HepG2 (cell line): ENCODE data around the gene RNF6. TPM values are rescaled to one million over a fixed set of nuclear protein-coding genes. Genes with fewer than 3 reads are reported as not detected.

Source experiments
- CHD4 ChIP-seq: fragments of 200-600 bp; sonication (generic); IDR thresholded peaks from 2 replicates; pipeline ENCODE4 v1.7.0; 2017; ENCODE audit warnings: mild to moderate bottlenecking, low read length, borderline replicate concordance
- CREB3 ChIP-seq: sonication (generic); formaldehyde crosslinking; IDR thresholded peaks from 2 replicates; pipeline ENCODE4 v1.5.0; 2020; ENCODE audit warnings: missing genetic modification reagents
- DBP ChIP-seq: sonication (generic); formaldehyde crosslinking; IDR thresholded peaks from 2 replicates; pipeline ENCODE4 v1.4.0; 2020; ENCODE audit warnings: missing genetic modification reagents; ENCODE audit errors: not compliant biosample characterization
- ERF ChIP-seq: IDR thresholded peaks from 2 replicates; pipeline ENCODE4 v1.6.1; 2018; ENCODE audit warnings: missing biosample characterization, missing genetic modification reagents
- HNF4A ChIP-seq: sonication (generic); formaldehyde crosslinking; IDR thresholded peaks from 2 replicates; pipeline ENCODE4 v1.4.0; 2020; ENCODE audit warnings: missing genetic modification reagents
- IRF2 ChIP-seq: IDR thresholded peaks from 2 replicates; pipeline ENCODE4 v1.6.1; 2018; ENCODE audit warnings: missing genetic modification reagents, missing compliant biosample characterization
- KLF6 ChIP-seq: IDR thresholded peaks from 2 replicates; pipeline ENCODE4 v1.8.0; 2016; ENCODE audit warnings: missing biosample characterization, missing genetic modification reagents
- MAFK ChIP-seq, 2 experiments: IDR thresholded peaks in 1 of 2; conservative IDR thresholded peaks in 1 of 2; 2 replicates each; pipeline ENCODE4 v1.6.1; 2011; ENCODE audit warnings: improper control_type of control experiment in 2 of 2, low read length in 2 of 2
- NFE2 ChIP-seq: sonication (generic); formaldehyde crosslinking; IDR thresholded peaks from 2 replicates; pipeline ENCODE4 v1.4.0; 2020; ENCODE audit warnings: missing genetic modification reagents
- NFYC ChIP-seq: IDR thresholded peaks from 2 replicates; pipeline ENCODE4 v1.6.1; 2016; ENCODE audit warnings: missing genetic modification reagents, missing compliant biosample characterization
- PAX8 ChIP-seq: sonication (generic); formaldehyde crosslinking; IDR thresholded peaks from 2 replicates; pipeline ENCODE4 v1.8.0; 2022; ENCODE audit warnings: mild to moderate bottlenecking, missing genetic modification reagents, borderline replicate concordance
- PRMT3 ChIP-seq: sonication (generic); formaldehyde crosslinking; IDR thresholded peaks from 2 replicates; pipeline ENCODE4 v1.8.1; 2022; ENCODE audit warnings: low read depth, mild to moderate bottlenecking, moderate library complexity, missing genetic modification reagents, borderline replicate concordance
- TIGD3 ChIP-seq: sonication (generic); formaldehyde crosslinking; IDR thresholded peaks from 2 replicates; pipeline ENCODE4 v1.5.1; 2020; ENCODE audit warnings: mild to moderate bottlenecking, missing genetic modification reagents, borderline replicate concordance
- TRIM24 ChIP-seq: sonication (generic); formaldehyde crosslinking; IDR thresholded peaks from 2 replicates; pipeline ENCODE4 v1.8.0; 2022; ENCODE audit warnings: mild to moderate bottlenecking, missing genetic modification reagents
- ZFP37 ChIP-seq: sonication (generic); formaldehyde crosslinking; IDR thresholded peaks from 2 replicates; pipeline ENCODE4 v1.4.0; 2020; ENCODE audit warnings: missing genetic modification reagents, borderline replicate concordance
- ZNF10 ChIP-seq: sonication (generic); formaldehyde crosslinking; IDR thresholded peaks from 2 replicates; pipeline ENCODE4 v1.4.0; 2020; ENCODE audit warnings: mild to moderate bottlenecking, low read depth, missing genetic modification reagents, borderline replicate concordance
- ZNF558 ChIP-seq: sonication (generic); formaldehyde crosslinking; IDR thresholded peaks from 2 replicates; pipeline ENCODE4 v1.9.0; 2022; ENCODE audit warnings: mild to moderate bottlenecking, missing genetic modification reagents, borderline replicate concordance
- ZNF737 ChIP-seq: sonication (generic); formaldehyde crosslinking; IDR thresholded peaks from 2 replicates; pipeline ENCODE4 v1.5.0; 2020; ENCODE audit warnings: missing genetic modification reagents, mild to moderate bottlenecking, borderline replicate concordance
- polyA plus RNA-seq, 8 experiments: library from polyadenylated mRNA; depleted of rRNA in 3 of 8; stranded (reverse) in 7 of 8; unstranded in 1 of 8; fragments of >200 nt; fragmentation: Illumina TruSeq in 4 of 8; extraction: Trizol in 4 of 8; gene quantifications; 2 replicates each; pipeline versions ENCODE4 v1.2.1 to v1.2.3, GENCODE V29; 2011 to 2016; ENCODE audit warnings: low read depth in 4 of 8, missing spikeins in 1 of 8, mixed read lengths in 1 of 8; ENCODE audit not compliant: insufficient read depth in 1 of 8
- total RNA-seq, 5 experiments: library from RNA; depleted of rRNA; stranded (reverse); fragments of >200 nt; fragmentation: Illumina TruSeq; extraction: Trizol; gene quantifications; 2 replicates each; pipeline ENCODE4 v1.2.3, GENCODE V29; 2016; ENCODE audit warnings: low read depth in 1 of 5
- TF ChIP-seq, protein P1 (sequence below): sonication (generic); formaldehyde crosslinking; IDR thresholded peaks from 2 replicates; pipeline ENCODE4 v1.8.1; 2023; ENCODE audit warnings: mild to moderate bottlenecking, missing genetic modification reagents
- TF ChIP-seq, protein P2 (sequence below): sonication (generic); formaldehyde crosslinking; IDR thresholded peaks from 2 replicates; pipeline ENCODE4 v1.4.0; 2020; ENCODE audit warnings: mild to moderate bottlenecking, missing genetic modification reagents, borderline replicate concordance
- TF ChIP-seq, protein P3 (sequence below): sonication (generic); formaldehyde crosslinking; IDR thresholded peaks from 2 replicates; pipeline ENCODE4 v1.4.0; 2020; ENCODE audit warnings: missing genetic modification reagents, mild to moderate bottlenecking, borderline replicate concordance

Gene RNF6
- total and polyA plus RNA-seq, 2 of the 13 experiments (the other 11 are each of a cell fraction or from before 2014, with no cell fraction given), result 14.6 to 36.8 TPM

DNA sequence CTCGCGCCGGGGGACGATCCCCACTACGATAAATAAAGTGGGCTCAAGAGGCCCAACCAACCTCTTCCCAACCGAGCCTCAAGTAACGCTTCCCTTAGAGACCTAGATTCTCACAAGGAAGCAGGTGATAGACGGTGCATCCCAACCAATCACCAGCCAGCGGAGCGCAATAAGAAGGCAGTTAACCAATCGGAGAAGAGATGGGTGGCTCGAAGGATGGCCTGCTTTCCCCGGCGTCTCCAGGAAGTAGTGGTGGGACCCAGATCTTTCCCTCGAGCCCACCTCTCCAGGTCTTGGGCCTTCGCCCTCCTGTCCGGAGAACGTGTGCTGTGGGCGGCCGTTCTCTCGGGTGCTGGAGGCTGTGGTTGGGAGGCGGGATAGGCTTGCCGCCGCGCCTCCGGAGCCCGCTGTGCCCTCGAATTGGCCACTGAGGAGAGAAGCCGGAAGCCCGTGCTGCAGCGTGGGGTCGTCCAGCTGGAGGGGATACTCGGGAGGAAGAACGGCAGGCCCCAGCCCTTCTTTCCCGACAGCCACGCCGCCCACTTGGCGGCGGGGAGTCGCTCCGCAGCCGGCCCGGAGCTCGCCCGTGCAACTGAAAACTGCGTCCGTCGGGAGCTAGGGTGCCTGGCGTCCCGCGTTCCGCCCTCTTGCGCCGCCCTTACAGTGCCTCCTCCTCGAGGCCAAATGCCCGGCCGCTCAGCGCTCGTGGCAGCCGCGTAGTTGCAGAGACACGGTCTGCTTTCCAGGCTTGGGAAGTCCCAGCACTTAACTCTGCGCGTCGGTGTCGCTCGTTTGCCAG, at the start of gene RNF6 (continued):
- TF ChIP-seq KLF6 (CRISPR knock-in tag) (no peak), NFYC (peak; percentile 94), ZNF558 (CRISPR knock-in tag) (no peak; the same call in 1 of the 2 replicates), IRF2 (CRISPR knock-in tag) (peak; percentile 51), ERF (CRISPR knock-in tag) (peak; percentile 69), PRMT3 (CRISPR knock-in tag) (no peak), NFE2 (CRISPR knock-in tag) (no peak), CHD4 (no peak), TIGD3 (CRISPR knock-in tag) (no peak), MAFK (conservative IDR thresholded peaks at IDR 0.05 in 1 of 2, IDR thresholded peaks at IDR 0.05 in 1 of 2; ENCODE audit: low read length in 2 of 2) (no peak), ZNF737 (no peak), TRIM24 (CRISPR knock-in tag) (no peak), ZFP37 (CRISPR knock-in tag) (no peak), HNF4A (CRISPR knock-in tag) (peak; percentile 31), CREB3 (CRISPR knock-in tag) (no peak), DBP (CRISPR knock-in tag) (peak; percentile 2), ZNF10 (CRISPR knock-in tag) (no peak), PAX8 (CRISPR knock-in tag) (no peak)
- TF ChIP-seq, protein P1, sequence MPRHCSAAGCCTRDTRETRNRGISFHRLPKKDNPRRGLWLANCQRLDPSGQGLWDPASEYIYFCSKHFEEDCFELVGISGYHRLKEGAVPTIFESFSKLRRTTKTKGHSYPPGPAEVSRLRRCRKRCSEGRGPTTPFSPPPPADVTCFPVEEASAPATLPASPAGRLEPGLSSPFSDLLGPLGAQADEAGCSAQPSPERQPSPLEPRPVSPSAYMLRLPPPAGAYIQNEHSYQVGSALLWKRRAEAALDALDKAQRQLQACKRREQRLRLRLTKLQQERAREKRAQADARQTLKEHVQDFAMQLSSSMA (CRISPR knock-in tag), result peak; percentile 92
- TF ChIP-seq, protein P2, sequence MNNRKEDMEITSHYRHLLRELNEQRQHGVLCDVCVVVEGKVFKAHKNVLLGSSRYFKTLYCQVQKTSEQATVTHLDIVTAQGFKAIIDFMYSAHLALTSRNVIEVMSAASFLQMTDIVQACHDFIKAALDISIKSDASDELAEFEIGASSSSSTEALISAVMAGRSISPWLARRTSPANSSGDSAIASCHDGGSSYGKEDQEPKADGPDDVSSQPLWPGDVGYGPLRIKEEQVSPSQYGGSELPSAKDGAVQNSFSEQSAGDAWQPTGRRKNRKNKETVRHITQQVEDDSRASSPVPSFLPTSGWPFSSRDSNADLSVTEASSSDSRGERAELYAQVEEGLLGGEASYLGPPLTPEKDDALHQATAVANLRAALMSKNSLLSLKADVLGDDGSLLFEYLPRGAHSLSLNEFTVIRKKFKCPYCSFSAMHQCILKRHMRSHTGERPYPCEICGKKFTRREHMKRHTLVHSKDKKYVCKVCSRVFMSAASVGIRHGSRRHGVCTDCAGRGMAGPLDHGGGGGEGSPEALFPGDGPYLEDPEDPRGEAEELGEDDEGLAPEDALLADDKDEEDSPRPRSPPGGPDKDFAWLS (CRISPR knock-in tag), result no peak
- TF ChIP-seq, protein P3, sequence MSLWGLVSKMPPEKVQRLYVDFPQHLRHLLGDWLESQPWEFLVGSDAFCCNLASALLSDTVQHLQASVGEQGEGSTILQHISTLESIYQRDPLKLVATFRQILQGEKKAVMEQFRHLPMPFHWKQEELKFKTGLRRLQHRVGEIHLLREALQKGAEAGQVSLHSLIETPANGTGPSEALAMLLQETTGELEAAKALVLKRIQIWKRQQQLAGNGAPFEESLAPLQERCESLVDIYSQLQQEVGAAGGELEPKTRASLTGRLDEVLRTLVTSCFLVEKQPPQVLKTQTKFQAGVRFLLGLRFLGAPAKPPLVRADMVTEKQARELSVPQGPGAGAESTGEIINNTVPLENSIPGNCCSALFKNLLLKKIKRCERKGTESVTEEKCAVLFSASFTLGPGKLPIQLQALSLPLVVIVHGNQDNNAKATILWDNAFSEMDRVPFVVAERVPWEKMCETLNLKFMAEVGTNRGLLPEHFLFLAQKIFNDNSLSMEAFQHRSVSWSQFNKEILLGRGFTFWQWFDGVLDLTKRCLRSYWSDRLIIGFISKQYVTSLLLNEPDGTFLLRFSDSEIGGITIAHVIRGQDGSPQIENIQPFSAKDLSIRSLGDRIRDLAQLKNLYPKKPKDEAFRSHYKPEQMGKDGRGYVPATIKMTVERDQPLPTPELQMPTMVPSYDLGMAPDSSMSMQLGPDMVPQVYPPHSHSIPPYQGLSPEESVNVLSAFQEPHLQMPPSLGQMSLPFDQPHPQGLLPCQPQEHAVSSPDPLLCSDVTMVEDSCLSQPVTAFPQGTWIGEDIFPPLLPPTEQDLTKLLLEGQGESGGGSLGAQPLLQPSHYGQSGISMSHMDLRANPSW (CRISPR knock-in tag), result no peak
